Breast epithelium (tissue), 3 donors: Measurements from ENCODE around the gene CDC14A.

Source experiments
- POLR2AphosphoS5 ChIP-seq, 3 donors: sonication (generic); formaldehyde crosslinking; IDR thresholded peaks; one replicate each; pipeline ENCODE4 v1.6.1; 2017; ENCODE audit warnings: antibody characterized with exemption in 3 of 3
- TF ChIP-seq, protein P1 (sequence below), 3 donors: fragments of 450-650 bp; IDR thresholded peaks; one replicate each; pipeline ENCODE4 v1.5.1; 2016 to 2017; ENCODE audit warnings: antibody characterized with exemption in 3 of 3, mild to moderate bottlenecking in 3 of 3, moderate library complexity in 3 of 3

DNA sequence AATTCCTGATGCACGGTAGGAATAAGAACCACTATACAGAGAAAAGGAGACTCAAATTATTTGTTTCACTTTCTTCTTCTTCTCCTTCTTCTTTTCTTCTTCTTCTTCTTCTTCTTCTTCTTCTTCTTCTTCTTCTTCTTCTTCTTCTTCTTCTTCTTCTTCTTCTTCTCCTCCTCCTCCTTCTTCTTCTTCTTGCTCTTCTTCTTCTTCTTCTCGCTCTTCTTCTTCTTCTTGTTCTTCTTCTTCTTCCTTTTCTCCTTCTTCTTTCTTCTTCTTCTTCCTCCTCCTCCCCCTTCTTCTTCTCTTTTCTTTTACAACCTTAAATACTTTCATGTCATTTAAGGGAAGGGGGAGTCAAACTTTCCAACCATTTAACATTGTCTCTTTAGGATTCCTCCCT is 174.6 kb downstream of the CDC14A start:
- TF ChIP-seq, protein P1, sequence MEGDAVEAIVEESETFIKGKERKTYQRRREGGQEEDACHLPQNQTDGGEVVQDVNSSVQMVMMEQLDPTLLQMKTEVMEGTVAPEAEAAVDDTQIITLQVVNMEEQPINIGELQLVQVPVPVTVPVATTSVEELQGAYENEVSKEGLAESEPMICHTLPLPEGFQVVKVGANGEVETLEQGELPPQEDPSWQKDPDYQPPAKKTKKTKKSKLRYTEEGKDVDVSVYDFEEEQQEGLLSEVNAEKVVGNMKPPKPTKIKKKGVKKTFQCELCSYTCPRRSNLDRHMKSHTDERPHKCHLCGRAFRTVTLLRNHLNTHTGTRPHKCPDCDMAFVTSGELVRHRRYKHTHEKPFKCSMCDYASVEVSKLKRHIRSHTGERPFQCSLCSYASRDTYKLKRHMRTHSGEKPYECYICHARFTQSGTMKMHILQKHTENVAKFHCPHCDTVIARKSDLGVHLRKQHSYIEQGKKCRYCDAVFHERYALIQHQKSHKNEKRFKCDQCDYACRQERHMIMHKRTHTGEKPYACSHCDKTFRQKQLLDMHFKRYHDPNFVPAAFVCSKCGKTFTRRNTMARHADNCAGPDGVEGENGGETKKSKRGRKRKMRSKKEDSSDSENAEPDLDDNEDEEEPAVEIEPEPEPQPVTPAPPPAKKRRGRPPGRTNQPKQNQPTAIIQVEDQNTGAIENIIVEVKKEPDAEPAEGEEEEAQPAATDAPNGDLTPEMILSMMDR (IDR thresholded peaks at IDR 0.05): no peak
- TF ChIP-seq POLR2AphosphoS5 (IDR thresholded peaks at IDR 0.05): no peak
